Lower lobe of right lung (tissue), 2 donors: ENCODE results near the gene CPT1C. TPM values are rescaled to one million over a fixed set of nuclear protein-coding genes. Genes with fewer than 3 reads are reported as not detected.
A peak's percentile ranks its signal among the peaks of the same experiment; 100 is the strongest.

Experiments used
- ATAC-seq, 2 donors: fragments of 200-7000 bp; cut with Tn5 transposase; one replicate each; pipeline ENCODE4 v1.9.1; 2020 to 2022; ENCODE audit warnings: mild to moderate bottlenecking in 2 of 2, moderate library complexity in 2 of 2
- DNase-seq: peaks from one replicate; pipeline ENCODE4 v3.0.0-alpha.2; 2020
- H3K27ac ChIP-seq: fragments of 200-600 bp; one replicate; pipeline ENCODE4 v1.8.0; 2022
- H3K27me3 ChIP-seq: fragments of 200-600 bp; one replicate; pipeline ENCODE4 v1.8.0; 2022; ENCODE audit warnings: low read depth
- H3K36me3 ChIP-seq: fragments of 200-600 bp; one replicate; pipeline ENCODE4 v1.8.0; 2022; ENCODE audit warnings: mild to moderate bottlenecking
- H3K4me1 ChIP-seq: fragments of 200-600 bp; one replicate; pipeline ENCODE4 v1.8.0; 2022
- H3K4me3 ChIP-seq: fragments of 200-600 bp; one replicate; pipeline ENCODE4 v1.8.0; 2022; ENCODE audit warnings: mild to moderate bottlenecking
- H3K9me3 ChIP-seq: fragments of 200-600 bp; one replicate; pipeline ENCODE4 v1.8.0; 2022
- intact Hi-C: fragments of 100-400 bp; cut with DNase I; formaldehyde crosslinking; loops from one replicate; pipeline ENCODE4 v1.11.0; 2022
- total RNA-seq: library from RNA; stranded (reverse); fragmentation: NEBNext Ultra II Directional; extraction: Animal tissue kit (Norgen Biotek cat#: 25700); gene quantifications from one replicate; pipeline ENCODE4 v1.2.1, GENCODE V29; 2021
- TF ChIP-seq, protein P1 (sequence below): fragments of 200-600 bp; IDR thresholded peaks from one replicate; pipeline ENCODE4 v1.8.0; 2022; ENCODE audit warnings: antibody characterized with exemption, mild to moderate bottlenecking
- donor health status: DM: no; HTN: yes; CAD: no; lungs with severe emphysema.

Gene CPT1C
- total RNA-seq, 1 donor from 2014 or later, result 3.8 TPM

GRCh38 chr19:49705919-49706318 is 15.0 kb downstream of the CPT1C start:
- H3K4me1 ChIP-seq, result no peaks in the 10 kb centered on the region
- no peak overlapping the region for H3K4me3 ChIP-seq
- ATAC-seq (peak in 1 of 2 donors; percentile 29), DNase-seq (no peak)
- no peaks in the 10 kb centered on the region for H3K9me3 ChIP-seq
- H3K27me3 ChIP-seq, result peaks cover 5% of the 10 kb centered on the region
- TF ChIP-seq, protein P1, sequence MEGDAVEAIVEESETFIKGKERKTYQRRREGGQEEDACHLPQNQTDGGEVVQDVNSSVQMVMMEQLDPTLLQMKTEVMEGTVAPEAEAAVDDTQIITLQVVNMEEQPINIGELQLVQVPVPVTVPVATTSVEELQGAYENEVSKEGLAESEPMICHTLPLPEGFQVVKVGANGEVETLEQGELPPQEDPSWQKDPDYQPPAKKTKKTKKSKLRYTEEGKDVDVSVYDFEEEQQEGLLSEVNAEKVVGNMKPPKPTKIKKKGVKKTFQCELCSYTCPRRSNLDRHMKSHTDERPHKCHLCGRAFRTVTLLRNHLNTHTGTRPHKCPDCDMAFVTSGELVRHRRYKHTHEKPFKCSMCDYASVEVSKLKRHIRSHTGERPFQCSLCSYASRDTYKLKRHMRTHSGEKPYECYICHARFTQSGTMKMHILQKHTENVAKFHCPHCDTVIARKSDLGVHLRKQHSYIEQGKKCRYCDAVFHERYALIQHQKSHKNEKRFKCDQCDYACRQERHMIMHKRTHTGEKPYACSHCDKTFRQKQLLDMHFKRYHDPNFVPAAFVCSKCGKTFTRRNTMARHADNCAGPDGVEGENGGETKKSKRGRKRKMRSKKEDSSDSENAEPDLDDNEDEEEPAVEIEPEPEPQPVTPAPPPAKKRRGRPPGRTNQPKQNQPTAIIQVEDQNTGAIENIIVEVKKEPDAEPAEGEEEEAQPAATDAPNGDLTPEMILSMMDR, result no peak
- no peak overlapping the region for H3K27ac ChIP-seq
- intact Hi-C loops, result no loop called here
- no peaks in the 10 kb centered on the region for H3K36me3 ChIP-seq

DNA sequence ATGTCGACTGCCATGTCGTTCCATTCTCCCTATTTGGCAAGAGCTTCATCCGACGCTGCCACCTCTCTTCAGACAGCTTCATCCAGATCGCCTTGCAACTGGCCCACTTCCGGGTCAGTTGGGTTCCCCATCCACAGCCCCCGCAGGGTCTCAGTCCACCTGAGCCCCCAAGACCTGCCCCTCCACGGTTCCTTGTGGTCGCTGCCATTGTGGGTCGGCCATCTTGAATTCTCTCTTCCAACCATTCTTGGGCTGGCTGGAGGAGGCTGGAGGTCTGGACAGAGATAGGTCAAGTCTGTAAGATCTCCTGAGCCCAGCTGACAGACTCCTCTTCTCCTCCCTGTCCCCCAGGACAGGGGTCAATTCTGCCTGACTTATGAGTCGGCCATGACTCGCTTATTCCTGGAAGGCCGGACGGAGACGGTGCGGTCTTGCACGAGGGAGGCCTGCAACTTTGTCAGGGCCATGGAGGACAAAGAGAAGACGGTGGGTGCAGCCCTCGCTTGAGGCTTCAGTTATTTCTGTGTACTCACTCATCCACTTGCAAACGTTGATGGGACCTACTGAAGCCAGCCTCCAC is 19.5 kb downstream of the CPT1C start:
- no peak overlapping the region for H3K4me3 ChIP-seq
- H3K27ac ChIP-seq, result no peak overlapping the region
- ATAC-seq, result no peak
- TF ChIP-seq, protein P1, result no peak
- H3K9me3 ChIP-seq, result no peaks in the 10 kb centered on the region
- no peaks in the 10 kb centered on the region for H3K36me3 ChIP-seq
- DNase-seq, result no peak
- no peaks in the 10 kb centered on the region for H3K4me1 ChIP-seq
- no peaks in the 10 kb centered on the region for H3K27me3 ChIP-seq
- intact Hi-C loops, result no loop called here

DNA sequence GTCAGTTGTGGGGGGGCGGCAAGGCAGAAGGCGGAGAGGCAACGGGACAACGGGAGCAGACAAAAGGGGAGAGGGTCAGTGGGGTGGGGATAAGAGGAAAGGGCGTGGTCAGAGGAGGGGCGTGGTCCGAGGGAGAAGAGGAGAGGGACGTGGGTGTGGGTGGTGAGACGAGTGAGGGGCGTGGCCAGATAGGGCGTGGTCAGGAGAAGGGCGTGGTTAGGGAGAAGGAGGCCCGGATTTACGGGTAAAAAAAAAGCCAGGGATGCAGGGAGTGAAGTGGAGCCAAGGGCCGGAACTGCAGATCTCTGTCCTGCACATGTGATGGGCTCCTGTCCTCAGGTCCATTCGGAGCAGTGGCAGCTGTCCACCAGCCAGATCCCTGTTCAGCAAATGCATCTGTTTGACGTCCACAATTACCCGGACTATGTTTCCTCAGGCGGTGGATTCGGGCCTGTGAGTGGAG is 21.5 kb downstream of the CPT1C start:
- H3K9me3 ChIP-seq, result no peaks in the 10 kb centered on the region
- H3K27ac ChIP-seq, result no peak overlapping the region
- TF ChIP-seq, protein P1, result no peak
- no peaks in the 10 kb centered on the region for H3K4me1 ChIP-seq
- H3K27me3 ChIP-seq, result no peaks in the 10 kb centered on the region
- intact Hi-C loops, result no loop called here
- no peak for DNase-seq
- H3K36me3 ChIP-seq, result no peaks in the 10 kb centered on the region
- peak in 1 of 2 donors; percentile 26 for ATAC-seq
- no peak overlapping the region for H3K4me3 ChIP-seq

DNA sequence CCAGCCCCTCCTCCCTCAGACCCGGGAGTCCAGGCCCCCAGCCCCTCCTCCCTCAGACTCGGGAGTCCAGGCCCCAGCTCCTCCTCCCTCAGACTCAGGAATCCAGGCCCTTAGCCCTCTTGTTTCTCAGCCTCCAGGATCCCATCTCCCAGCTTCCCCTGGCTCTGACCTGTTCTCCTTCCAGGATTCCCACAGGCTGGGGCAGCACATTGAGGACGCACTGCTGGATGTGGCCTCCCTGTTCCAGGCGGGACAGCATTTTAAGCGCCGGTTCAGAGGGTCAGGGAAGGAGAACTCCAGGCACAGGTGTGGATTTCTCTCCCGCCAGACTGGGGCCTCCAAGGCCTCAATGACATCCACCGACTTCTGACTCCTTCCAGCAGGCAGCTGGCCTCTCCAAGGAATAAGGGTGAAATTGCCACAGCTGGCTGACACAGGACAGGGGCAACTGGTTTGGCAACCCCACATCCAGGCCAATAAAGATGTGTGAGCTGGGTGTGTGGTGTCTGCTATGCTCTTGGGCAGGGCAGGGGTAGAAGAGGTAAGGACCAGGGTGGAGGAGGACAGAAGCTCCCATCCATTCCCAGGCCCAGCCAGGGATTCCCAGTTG is 22.4 kb downstream of the CPT1C start:
- no peaks in the 10 kb centered on the region for H3K9me3 ChIP-seq
- H3K36me3 ChIP-seq, result no peaks in the 10 kb centered on the region
- intact Hi-C loops, result no loop called here
- no peak overlapping the region for H3K4me3 ChIP-seq
- TF ChIP-seq, protein P1, result no peak
- DNase-seq (no peak), ATAC-seq (no peak)
- peaks cover 4% of the 10 kb centered on the region for H3K4me1 ChIP-seq
- H3K27ac ChIP-seq, result no peak overlapping the region
- H3K27me3 ChIP-seq, result no peaks in the 10 kb centered on the region

DNA sequence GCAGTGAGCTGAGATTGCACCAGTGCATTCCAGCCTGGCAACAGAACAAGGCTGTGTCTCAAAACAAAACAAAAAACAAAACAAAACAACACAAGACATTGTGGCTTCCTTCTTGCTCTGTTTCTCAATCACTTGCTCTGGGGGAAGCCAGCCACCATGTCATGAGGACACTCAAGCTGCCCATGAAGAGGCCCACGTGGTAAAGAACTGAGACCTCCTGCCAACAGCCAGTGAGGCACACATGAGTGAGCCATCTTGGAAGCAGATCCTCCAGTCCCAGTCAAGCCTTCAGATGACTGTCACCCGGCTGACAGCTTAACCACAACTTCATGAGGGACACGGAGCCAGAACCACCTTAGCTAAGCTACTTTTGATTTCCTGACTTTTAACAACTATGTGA is 25.2 kb downstream of the CPT1C start:
- TF ChIP-seq, protein P1, result no peak
- no peak overlapping the region for H3K27ac ChIP-seq
- no peak for ATAC-seq
- H3K27me3 ChIP-seq, result no peaks in the 10 kb centered on the region
- H3K4me3 ChIP-seq, result no peak overlapping the region
- no peak for DNase-seq
- intact Hi-C loops, result no loop called here
- H3K9me3 ChIP-seq, result no peaks in the 10 kb centered on the region
- no peaks in the 10 kb centered on the region for H3K36me3 ChIP-seq
- peaks cover 5% of the 10 kb centered on the region for H3K4me1 ChIP-seq
